Measurements from ENCODE around the gene SLC7A8. TPM values are rescaled to one million over a fixed set of nuclear protein-coding genes. Genes with fewer than 3 reads are reported as not detected.
"Not testable (repeated sequence)": the region's sequence is repeated elsewhere in the genome, so short reads cannot be mapped to it uniquely, and the experiment has no call there.

Gene SLC7A8
- not detected in 2 replicates for total RNA-seq

- Mint-ChIP-seq H3K9me3 (no peaks in the 10 kb centered on the region), H3K36me3 (ENCODE audit: low read depth) (no peaks in the 10 kb centered on the region), H3K4me1 (ENCODE audit: low read depth) (no peaks in the 10 kb centered on the region), H3K27me3 (ENCODE audit: insufficient read depth) (peaks cover 31% of the 10 kb centered on the region), H3K4me3 (no peak within 1 kb of the TSS), H3K27ac (no peak within 1 kb of the TSS)
- DNase-seq (ENCODE audit: low spot score): no peak
- intact Hi-C loops (cut with micrococcal nuclease): loop anchor here (10.0 kb wide), 1 partner anchor 189 kb away; no protein-coding TSS in a partner anchor
Measured at GRCh38 chr14:23183479-23183878, at the start of gene SLC7A8. SLC7A8 (minus strand) TSS chr14:23183660; CDS start chr14:23182914, 746 bp downstream.

- H3K9me3 Mint-ChIP-seq; H3K27ac Mint-ChIP-seq; H3K36me3 Mint-ChIP-seq (ENCODE audit: low read depth); intact Hi-C loops (cut with micrococcal nuclease); DNase-seq (ENCODE audit: low spot score); H3K4me1 Mint-ChIP-seq (ENCODE audit: low read depth); H3K4me3 Mint-ChIP-seq; H3K27me3 Mint-ChIP-seq (ENCODE audit: insufficient read depth): not testable (repeated sequence)
Measured at GRCh38 chr14:23232241-23232808, 48.9 kb upstream of the SLC7A8 start.

- Mint-ChIP-seq H3K27me3 (ENCODE audit: insufficient read depth) (peaks cover 7% of the 10 kb centered on the region), H3K27ac (no peak overlapping the region), H3K4me3 (no peak overlapping the region), H3K9me3 (no peaks in the 10 kb centered on the region), H3K4me1 (ENCODE audit: low read depth) (no peaks in the 10 kb centered on the region), H3K36me3 (ENCODE audit: low read depth) (no peaks in the 10 kb centered on the region)
- DNase-seq (ENCODE audit: low spot score): no peak
- intact Hi-C loops (cut with micrococcal nuclease): no loop called here
Measured at GRCh38 chr14:23228812-23229211, 45.4 kb upstream of the SLC7A8 start.

GRCh38 chr14:23227566-23227965 is 44.1 kb upstream of the SLC7A8 start:
- intact Hi-C loops (cut with micrococcal nuclease): no loop called here
- H3K4me3 Mint-ChIP-seq: no peak overlapping the region
- no peaks in the 10 kb centered on the region for H3K36me3 Mint-ChIP-seq (ENCODE audit: low read depth)
- peaks cover 7% of the 10 kb centered on the region for H3K27me3 Mint-ChIP-seq (ENCODE audit: insufficient read depth)
- H3K4me1 Mint-ChIP-seq (ENCODE audit: low read depth): no peaks in the 10 kb centered on the region
- DNase-seq (ENCODE audit: low spot score): no peak
- H3K27ac Mint-ChIP-seq: no peak overlapping the region
- H3K9me3 Mint-ChIP-seq: no peaks in the 10 kb centered on the region

- DNase-seq (ENCODE audit: low spot score); H3K27me3 Mint-ChIP-seq (ENCODE audit: insufficient read depth); H3K9me3 Mint-ChIP-seq; H3K4me3 Mint-ChIP-seq; H3K27ac Mint-ChIP-seq; H3K4me1 Mint-ChIP-seq (ENCODE audit: low read depth); intact Hi-C loops (cut with micrococcal nuclease); H3K36me3 Mint-ChIP-seq (ENCODE audit: low read depth): not testable (repeated sequence)
Measured at GRCh38 chr14:23224958-23225357, 41.5 kb upstream of the SLC7A8 start.

- H3K27me3 Mint-ChIP-seq (ENCODE audit: insufficient read depth): peaks cover 15% of the 10 kb centered on the region
- no peak overlapping the region for H3K27ac Mint-ChIP-seq
- H3K36me3 Mint-ChIP-seq (ENCODE audit: low read depth): no peaks in the 10 kb centered on the region
- intact Hi-C loops (cut with micrococcal nuclease): no loop called here
- H3K4me3 Mint-ChIP-seq: no peak overlapping the region
- no peak for DNase-seq (ENCODE audit: low spot score)
- peaks cover 3% of the 10 kb centered on the region for H3K9me3 Mint-ChIP-seq
- no peaks in the 10 kb centered on the region for H3K4me1 Mint-ChIP-seq (ENCODE audit: low read depth)
Measured at GRCh38 chr14:23219075-23219474, 35.6 kb upstream of the SLC7A8 start.

- no peak overlapping the region for H3K4me3 Mint-ChIP-seq
- H3K27ac Mint-ChIP-seq: no peak overlapping the region
- peaks cover 16% of the 10 kb centered on the region for H3K27me3 Mint-ChIP-seq (ENCODE audit: insufficient read depth)
- H3K9me3 Mint-ChIP-seq: peaks cover 3% of the 10 kb centered on the region
- no peak for DNase-seq (ENCODE audit: low spot score)
- H3K36me3 Mint-ChIP-seq (ENCODE audit: low read depth): no peaks in the 10 kb centered on the region
- H3K4me1 Mint-ChIP-seq (ENCODE audit: low read depth): no peaks in the 10 kb centered on the region
- intact Hi-C loops (cut with micrococcal nuclease): no loop called here
Measured at GRCh38 chr14:23217032-23218020, 33.9 kb upstream of the SLC7A8 start.

- no peaks in the 10 kb centered on the region for H3K36me3 Mint-ChIP-seq (ENCODE audit: low read depth)
- no peaks in the 10 kb centered on the region for H3K4me1 Mint-ChIP-seq (ENCODE audit: low read depth)
- DNase-seq (ENCODE audit: low spot score): no peak
- H3K27ac Mint-ChIP-seq: no peak overlapping the region
- H3K27me3 Mint-ChIP-seq (ENCODE audit: insufficient read depth): peaks cover 15% of the 10 kb centered on the region
- peaks cover 3% of the 10 kb centered on the region for H3K9me3 Mint-ChIP-seq
- intact Hi-C loops (cut with micrococcal nuclease): no loop called here
- H3K4me3 Mint-ChIP-seq: no peak overlapping the region
Measured at GRCh38 chr14:23215421-23215820, 32.0 kb upstream of the SLC7A8 start.

GRCh38 chr14:23209651-23210423 is 26.4 kb upstream of the SLC7A8 start:
- Mint-ChIP-seq H3K27ac (no peak overlapping the region), H3K27me3 (ENCODE audit: insufficient read depth) (peaks cover 29% of the 10 kb centered on the region), H3K36me3 (ENCODE audit: low read depth) (no peaks in the 10 kb centered on the region), H3K9me3 (no peaks in the 10 kb centered on the region), H3K4me1 (ENCODE audit: low read depth) (no peaks in the 10 kb centered on the region), H3K4me3 (no peak overlapping the region)
- intact Hi-C loops (cut with micrococcal nuclease): no loop called here
- no peak for DNase-seq (ENCODE audit: low spot score)

GRCh38 chr14:23208324-23208723 is 24.9 kb upstream of the SLC7A8 start:
- no peaks in the 10 kb centered on the region for H3K9me3 Mint-ChIP-seq
- intact Hi-C loops (cut with micrococcal nuclease): no loop called here
- peaks cover 29% of the 10 kb centered on the region for H3K27me3 Mint-ChIP-seq (ENCODE audit: insufficient read depth)
- no peaks in the 10 kb centered on the region for H3K4me1 Mint-ChIP-seq (ENCODE audit: low read depth)
- no peak for DNase-seq (ENCODE audit: low spot score)
- H3K36me3 Mint-ChIP-seq (ENCODE audit: low read depth): no peaks in the 10 kb centered on the region
- H3K4me3 Mint-ChIP-seq: no peak overlapping the region
- H3K27ac Mint-ChIP-seq: no peak overlapping the region

- H3K4me1 Mint-ChIP-seq (ENCODE audit: low read depth): no peaks in the 10 kb centered on the region
- no peak for DNase-seq (ENCODE audit: low spot score)
- H3K9me3 Mint-ChIP-seq: no peaks in the 10 kb centered on the region
- peaks cover 29% of the 10 kb centered on the region for H3K27me3 Mint-ChIP-seq (ENCODE audit: insufficient read depth)
- H3K36me3 Mint-ChIP-seq (ENCODE audit: low read depth): no peaks in the 10 kb centered on the region
- no peak overlapping the region for H3K4me3 Mint-ChIP-seq
- intact Hi-C loops (cut with micrococcal nuclease): no loop called here
- no peak overlapping the region for H3K27ac Mint-ChIP-seq
Measured at GRCh38 chr14:23207146-23207540, 23.7 kb upstream of the SLC7A8 start.

GRCh38 chr14:23206422-23207145 is 23.1 kb upstream of the SLC7A8 start:
- Mint-ChIP-seq H3K27ac (no peak overlapping the region), H3K4me1 (ENCODE audit: low read depth) (no peaks in the 10 kb centered on the region), H3K4me3 (no peak overlapping the region), H3K36me3 (ENCODE audit: low read depth) (no peaks in the 10 kb centered on the region), H3K9me3 (no peaks in the 10 kb centered on the region), H3K27me3 (ENCODE audit: insufficient read depth) (peaks cover 27% of the 10 kb centered on the region)
- no peak for DNase-seq (ENCODE audit: low spot score)
- intact Hi-C loops (cut with micrococcal nuclease): no loop called here
